Measurements from ENCODE around the gene UBE2Q1. TPM values are rescaled to one million over a fixed set of nuclear protein-coding genes. Genes with fewer than 3 reads are reported as not detected.

UBE2Q1 gene
- total RNA-seq, 1 donor from 2014 or later, result 77.3 TPM

DNA sequence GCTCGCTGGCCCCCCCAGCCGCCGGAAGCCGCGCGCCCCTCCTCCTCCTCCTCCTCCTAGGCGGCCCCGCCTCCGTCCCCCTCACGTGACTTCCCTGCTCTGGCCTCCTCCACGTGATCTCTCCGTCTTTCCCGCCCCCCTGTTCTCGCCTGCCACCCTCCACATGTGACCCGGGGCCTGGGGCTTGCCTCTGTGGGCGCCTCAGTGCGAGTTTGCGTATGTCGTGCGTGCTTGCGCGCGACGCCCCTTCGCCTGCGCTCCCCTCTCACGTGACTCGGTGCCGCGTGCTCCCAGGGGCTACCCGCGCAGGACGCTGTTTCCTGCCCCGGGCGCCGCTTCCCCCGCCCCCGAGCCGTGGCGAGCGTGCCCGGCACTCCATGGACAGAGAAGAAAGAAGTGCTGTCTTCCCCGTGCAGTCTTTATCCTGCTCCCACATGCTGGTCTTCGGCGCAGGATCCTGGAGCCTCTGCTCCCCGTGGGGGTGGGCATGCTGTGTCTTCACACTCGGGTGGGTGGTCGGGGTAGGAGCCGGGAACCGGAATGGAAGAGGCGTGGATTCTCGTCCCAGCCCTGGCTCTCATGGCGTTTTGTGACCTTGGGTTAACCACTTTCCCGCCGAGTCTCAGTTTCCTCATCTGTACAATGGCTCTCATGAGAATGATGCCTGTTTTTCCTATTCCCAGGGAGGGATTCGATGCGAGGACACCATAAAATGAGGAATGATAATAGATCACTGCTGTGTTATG, 431 bp upstream of the UBE2Q1 start:
- peak overlapping the region; percentile 85 for H3K4me3 Mint-ChIP-seq (ENCODE audit: unreplicated experiment)
- peaks cover 30% of the 10 kb centered on the region for H3K4me1 Mint-ChIP-seq (ENCODE audit: unreplicated experiment)
- peaks cover 7% of the 10 kb centered on the region for H3K27me3 Mint-ChIP-seq (ENCODE audit: unreplicated experiment)
- peak; percentile 100 for DNase-seq (ENCODE audit: extremely low spot score, unreplicated experiment)
- H3K27ac Mint-ChIP-seq (ENCODE audit: unreplicated experiment), result peak overlapping the region; percentile 95
- H3K9me3 Mint-ChIP-seq (ENCODE audit: unreplicated experiment), result no peaks in the 10 kb centered on the region
- H3K36me3 Mint-ChIP-seq (ENCODE audit: unreplicated experiment), result peaks cover 18% of the 10 kb centered on the region
- TF ChIP-seq, protein P1, sequence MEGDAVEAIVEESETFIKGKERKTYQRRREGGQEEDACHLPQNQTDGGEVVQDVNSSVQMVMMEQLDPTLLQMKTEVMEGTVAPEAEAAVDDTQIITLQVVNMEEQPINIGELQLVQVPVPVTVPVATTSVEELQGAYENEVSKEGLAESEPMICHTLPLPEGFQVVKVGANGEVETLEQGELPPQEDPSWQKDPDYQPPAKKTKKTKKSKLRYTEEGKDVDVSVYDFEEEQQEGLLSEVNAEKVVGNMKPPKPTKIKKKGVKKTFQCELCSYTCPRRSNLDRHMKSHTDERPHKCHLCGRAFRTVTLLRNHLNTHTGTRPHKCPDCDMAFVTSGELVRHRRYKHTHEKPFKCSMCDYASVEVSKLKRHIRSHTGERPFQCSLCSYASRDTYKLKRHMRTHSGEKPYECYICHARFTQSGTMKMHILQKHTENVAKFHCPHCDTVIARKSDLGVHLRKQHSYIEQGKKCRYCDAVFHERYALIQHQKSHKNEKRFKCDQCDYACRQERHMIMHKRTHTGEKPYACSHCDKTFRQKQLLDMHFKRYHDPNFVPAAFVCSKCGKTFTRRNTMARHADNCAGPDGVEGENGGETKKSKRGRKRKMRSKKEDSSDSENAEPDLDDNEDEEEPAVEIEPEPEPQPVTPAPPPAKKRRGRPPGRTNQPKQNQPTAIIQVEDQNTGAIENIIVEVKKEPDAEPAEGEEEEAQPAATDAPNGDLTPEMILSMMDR (IDR thresholded peaks at IDR 0.05), result no peak

DNA sequence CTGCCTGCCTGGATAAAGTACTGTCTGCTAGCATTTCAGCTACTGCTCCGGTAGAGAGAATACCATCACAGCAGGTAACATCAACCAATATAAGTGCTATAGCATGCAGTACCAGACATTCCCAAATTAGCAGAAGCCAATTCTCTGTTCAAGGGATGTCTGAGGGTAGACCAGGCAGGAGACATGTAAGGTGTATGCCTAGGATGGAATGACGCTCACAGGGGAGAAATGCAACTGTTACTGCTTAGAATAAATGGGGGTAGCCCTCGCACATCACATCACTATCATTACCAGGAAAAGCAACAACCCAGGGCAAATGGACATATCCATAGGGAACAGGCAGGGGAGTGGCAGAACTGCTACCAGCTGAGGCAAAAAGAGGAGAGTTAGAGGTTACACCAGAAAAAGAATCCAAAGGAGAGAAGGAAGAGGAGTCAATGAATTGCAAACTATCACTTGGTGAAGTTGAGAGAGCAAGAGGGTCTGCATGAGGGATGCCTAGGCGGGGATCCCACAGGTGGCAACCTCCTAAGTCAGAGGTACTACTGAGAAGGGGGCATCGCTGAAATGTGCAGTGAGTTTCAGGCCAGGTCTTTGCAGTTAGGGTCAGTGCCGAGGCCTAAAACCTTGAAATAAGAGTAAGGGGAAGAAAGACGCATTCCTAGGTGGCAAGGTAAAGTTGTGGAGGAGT, 1.1 kb downstream of the UBE2Q1 start:
- Mint-ChIP-seq H3K4me1 (ENCODE audit: unreplicated experiment) (peaks cover 30% of the 10 kb centered on the region), H3K36me3 (ENCODE audit: unreplicated experiment) (peaks cover 30% of the 10 kb centered on the region), H3K27ac (ENCODE audit: unreplicated experiment) (peak overlapping the region; percentile 78), H3K9me3 (ENCODE audit: unreplicated experiment) (no peaks in the 10 kb centered on the region), H3K4me3 (ENCODE audit: unreplicated experiment) (peak overlapping the region; percentile 85), H3K27me3 (ENCODE audit: unreplicated experiment) (peaks cover 2% of the 10 kb centered on the region)
- no peak for DNase-seq (ENCODE audit: extremely low spot score, unreplicated experiment)
- TF ChIP-seq, protein P1 (IDR thresholded peaks at IDR 0.05), result no peak

DNA sequence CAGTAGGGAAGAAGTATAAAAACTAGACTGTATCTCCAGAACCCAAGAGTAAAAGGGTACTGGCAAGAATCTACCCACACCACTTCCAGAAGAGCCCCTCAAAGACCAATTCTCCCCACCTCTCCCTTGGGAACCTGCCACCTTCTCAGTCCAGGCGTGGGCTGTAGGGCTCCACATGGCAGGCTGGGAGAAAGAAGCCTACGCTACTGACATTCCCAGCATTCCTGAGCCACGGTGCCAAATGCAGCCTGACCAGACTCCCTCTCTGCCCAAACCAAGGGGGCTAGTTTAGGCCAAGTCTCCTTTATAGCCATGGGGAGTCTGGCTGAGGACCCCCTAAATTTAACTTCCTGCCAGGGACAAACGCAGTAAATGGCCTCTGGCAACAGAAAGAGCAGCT, 2.0 kb downstream of the UBE2Q1 start:
- H3K4me1 Mint-ChIP-seq (ENCODE audit: unreplicated experiment), result peaks cover 30% of the 10 kb centered on the region

DNA sequence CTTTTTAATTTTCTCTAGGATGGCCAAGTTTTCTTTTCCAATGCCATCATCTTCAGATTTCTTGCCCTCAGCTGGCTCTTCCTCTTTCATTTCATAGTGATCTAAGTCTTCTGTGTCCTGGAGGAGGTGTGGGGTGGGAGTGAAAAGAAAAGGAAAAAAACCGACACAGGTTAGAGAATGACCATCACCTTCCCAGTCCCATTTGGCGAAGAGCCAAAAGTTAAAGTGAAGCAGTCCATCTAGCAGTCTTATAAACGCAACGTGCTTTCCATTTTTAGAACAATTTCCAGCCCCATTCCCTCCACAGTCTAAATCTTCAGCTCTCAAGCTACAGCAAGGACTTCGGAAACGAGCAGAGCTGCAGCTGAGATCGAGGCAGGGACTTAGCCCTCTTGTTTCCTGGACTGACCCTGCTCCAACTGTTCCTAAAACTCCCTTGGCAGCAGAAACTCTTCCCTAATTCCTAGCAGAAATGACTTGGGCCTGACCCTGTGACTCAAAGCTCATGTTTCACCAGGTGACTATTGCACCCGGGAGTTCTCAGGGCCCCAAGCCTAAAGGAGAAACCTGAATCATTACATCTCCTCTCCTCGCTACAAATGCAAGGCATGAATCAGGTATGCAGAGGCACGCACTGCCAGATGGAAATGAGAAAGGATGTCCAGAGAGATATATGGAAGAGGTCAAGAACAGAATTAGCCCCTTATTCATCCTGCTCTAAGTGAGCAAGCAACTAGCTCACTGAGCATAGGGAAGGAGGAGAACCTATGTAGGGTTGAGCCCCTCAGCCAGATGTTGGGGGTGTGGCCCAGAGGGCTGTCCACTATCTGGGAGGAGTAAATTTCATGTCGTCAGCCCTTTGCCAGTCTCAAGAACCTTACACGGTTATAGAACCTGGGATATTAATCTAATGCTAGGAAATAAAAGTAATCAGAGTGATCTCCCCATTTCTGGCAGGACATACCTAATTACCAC, 5.1 kb downstream of the UBE2Q1 start:
- Mint-ChIP-seq H3K27me3 (ENCODE audit: unreplicated experiment) (no peaks in the 10 kb centered on the region), H3K36me3 (ENCODE audit: unreplicated experiment) (peaks cover 52% of the 10 kb centered on the region), H3K4me1 (ENCODE audit: unreplicated experiment) (peaks cover 32% of the 10 kb centered on the region), H3K9me3 (ENCODE audit: unreplicated experiment) (no peaks in the 10 kb centered on the region), H3K4me3 (ENCODE audit: unreplicated experiment) (no peak overlapping the region), H3K27ac (ENCODE audit: unreplicated experiment) (no peak overlapping the region)
- TF ChIP-seq, protein P1 (IDR thresholded peaks at IDR 0.05), result no peak
- no peak for DNase-seq (ENCODE audit: extremely low spot score, unreplicated experiment)

More for the DNA sequence above, 2.0 kb downstream of the UBE2Q1 start:
- no peak for DNase-seq (ENCODE audit: extremely low spot score, unreplicated experiment)
- peaks cover 38% of the 10 kb centered on the region for H3K36me3 Mint-ChIP-seq (ENCODE audit: unreplicated experiment)
- H3K9me3 Mint-ChIP-seq (ENCODE audit: unreplicated experiment), result no peaks in the 10 kb centered on the region
- TF ChIP-seq, protein P1 (IDR thresholded peaks at IDR 0.05), result no peak
- peak overlapping the region; percentile 54 for H3K27ac Mint-ChIP-seq (ENCODE audit: unreplicated experiment)
- H3K27me3 Mint-ChIP-seq (ENCODE audit: unreplicated experiment), result peaks cover 1% of the 10 kb centered on the region
- H3K4me3 Mint-ChIP-seq (ENCODE audit: unreplicated experiment), result peak overlapping the region; percentile 85

Data from osteocyte (in vitro differentiated cells).